GM20431 (cell line): ENCODE data around the gene BIRC5.

ENCODE experiments used
- in situ Hi-C: fragments of 300-500 bp; cut with MseI, MboI; formaldehyde crosslinking; loops from one replicate; pipeline ENCODE4 v1.15.0; 2020; ENCODE audit warnings: low sequenced_read_pairs; ENCODE audit not compliant: unreplicated experiment

The BIRC5 gene

DNA sequence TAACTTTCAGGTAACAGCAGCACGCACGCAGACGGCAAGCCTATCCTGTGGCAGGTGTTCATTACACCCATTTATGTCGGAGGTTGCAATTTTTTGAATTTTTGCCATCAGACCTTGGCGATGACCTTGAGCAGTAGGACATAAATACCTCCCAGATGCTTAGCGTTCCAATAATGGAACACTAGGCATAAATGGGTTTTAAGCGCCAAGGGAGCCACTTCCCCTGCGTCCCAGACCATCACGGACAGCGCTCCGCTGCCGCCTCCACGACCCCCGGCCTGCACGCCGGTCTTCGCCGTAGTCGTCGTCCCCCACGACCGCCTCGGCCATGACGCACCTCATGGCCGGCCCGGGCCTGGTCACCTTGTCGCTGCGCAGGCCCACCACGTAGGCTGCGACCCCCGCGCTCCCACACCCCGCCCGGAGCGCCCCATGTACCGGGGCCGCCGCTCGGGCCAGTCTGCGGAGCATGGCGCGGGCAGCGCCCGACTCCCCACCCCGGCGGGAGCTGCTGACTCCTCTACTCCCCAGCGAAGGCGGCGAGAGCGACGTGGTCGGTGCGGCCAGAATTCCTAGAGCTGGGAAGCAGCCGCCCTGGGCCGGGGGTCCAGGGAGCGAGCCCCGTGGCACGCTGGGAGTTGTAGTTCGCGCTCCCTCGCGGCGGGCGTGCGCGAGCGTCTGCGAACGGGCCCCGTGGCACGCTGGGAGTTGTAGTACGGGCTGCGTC, 40.1 kb downstream of the BIRC5 start:
- in situ Hi-C loops: no loop called here

GRCh38 chr17:78255029-78255656, 41.1 kb downstream of the BIRC5 start:
- in situ Hi-C loops: no loop called here

DNA sequence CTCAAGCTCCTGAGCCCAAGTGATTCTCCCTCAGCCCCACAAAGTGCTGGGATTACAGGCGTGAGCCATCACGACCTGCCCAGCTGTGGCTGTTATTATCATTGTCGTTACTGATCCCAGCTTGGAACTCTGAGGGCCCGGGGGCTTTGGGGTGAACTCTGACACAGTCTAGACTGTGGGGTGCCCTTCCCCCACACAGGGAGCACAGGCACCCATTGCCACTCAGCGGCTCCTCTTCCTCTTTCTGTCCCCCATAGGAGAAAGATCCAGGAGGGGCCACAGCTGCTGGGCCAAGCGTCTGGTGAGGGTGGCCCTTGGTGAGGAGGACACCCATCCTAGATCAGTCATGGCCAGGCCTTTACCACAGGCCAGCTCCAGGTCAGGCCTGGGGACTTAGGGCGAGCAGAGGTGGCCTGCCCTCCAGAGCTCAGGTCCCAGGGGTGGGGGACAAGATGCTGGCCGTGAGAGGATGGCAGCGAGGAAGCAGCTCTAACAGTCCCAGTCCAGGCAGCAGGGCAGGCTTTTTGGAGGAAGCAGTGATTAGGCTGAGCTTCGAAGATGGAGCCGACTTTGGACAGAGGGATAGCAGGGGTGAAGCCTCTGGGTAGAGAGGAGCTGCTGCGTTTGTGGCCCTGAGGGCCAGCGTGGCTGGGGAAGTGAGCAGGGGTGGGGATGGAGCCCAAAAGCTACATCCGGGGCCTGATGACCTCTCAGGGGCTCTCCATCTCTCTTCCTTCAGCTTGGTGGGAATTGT, 42.1 kb downstream of the BIRC5 start:
- in situ Hi-C loops: no loop called here

- in situ Hi-C loops: no loop called here
Observed at GRCh38 chr17:78256707-78257591, 42.9 kb downstream of the BIRC5 start.

- in situ Hi-C loops: no loop called here
Observed at GRCh38 chr17:78257810-78258322, 43.8 kb downstream of the BIRC5 start.

DNA sequence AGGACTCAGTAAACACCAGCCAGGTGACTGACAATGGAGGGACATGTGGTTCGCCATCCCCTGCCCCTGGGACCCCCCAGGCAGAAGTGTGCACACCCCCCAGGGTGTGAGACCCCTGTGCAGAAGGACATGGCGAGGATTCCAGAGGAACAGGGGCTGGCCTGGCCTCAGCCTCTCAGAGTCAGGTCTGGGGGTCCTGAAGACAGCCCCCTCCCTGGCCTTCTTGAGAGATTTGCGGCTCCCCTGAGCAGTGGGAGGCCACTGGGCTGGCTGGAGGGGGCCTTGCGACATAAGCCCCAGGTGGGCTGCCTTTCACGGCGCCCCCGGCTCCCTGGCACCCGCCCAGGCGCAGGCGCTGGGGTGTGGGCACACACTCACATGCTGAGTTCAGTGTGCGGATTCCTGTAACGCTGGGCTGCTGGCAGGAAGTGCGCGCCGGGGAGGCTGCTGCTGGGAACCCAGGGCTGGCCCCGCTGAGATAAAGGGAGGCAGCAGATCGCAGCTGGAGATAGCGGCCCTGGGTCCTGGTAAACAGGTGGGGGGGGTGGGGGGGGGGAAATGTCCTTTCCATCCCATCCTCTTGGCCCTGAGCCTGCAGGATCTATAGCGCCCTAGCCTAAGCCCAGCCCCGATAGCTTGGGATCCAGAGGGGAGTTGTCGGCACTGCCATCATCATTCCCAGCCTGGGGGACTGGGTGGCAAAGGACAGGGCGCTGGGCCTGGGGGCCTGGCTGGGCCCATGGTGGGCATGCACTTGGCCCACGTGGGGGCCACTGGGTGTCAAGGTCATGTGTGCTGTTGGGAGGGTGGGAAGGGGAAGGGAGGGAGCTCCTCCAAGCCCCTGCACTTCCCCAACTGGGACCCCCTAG, 44.5 kb downstream of the BIRC5 start:
- in situ Hi-C loops: no loop called here

GRCh38 chr17:78259192-78259554, 45.1 kb downstream of the BIRC5 start:
- in situ Hi-C loops: no loop called here

DNA sequence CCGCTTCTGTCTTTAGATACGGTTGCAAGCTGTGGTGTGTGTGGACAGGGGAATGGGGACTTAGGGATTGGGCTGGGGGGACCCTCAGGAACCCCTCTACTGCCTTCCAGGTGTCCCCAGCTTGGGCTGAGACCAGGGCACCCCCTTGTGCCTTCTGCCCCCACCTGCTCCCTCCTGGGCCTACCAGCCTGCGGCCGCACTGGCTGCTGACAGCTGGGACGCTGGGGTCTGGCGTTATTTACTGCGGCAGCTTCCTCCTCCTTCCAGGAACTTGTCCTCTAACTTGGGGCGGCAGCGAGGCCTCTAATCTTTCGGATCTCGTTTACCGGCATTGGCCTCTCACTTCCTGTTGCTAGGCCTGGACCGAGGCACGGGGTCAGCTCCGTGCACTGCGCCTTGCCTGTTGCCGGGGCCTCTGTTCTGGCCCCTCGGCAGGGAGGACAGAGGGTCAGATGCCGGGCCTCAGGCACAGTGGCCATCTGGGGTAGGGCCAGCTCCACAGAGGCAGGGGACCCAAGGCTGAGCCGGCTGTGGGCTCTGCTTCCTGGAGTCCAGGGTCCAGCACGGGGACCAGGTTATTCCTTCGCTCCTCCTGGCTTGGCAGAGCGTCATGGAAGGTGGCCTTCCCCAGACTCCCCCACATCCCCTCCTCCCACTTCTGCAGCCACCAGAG, 49.1 kb downstream of the BIRC5 start:
- in situ Hi-C loops: no loop called here

GRCh38 chr17:78263736-78264340, 49.8 kb downstream of the BIRC5 start:
- in situ Hi-C loops: no loop called here

DNA sequence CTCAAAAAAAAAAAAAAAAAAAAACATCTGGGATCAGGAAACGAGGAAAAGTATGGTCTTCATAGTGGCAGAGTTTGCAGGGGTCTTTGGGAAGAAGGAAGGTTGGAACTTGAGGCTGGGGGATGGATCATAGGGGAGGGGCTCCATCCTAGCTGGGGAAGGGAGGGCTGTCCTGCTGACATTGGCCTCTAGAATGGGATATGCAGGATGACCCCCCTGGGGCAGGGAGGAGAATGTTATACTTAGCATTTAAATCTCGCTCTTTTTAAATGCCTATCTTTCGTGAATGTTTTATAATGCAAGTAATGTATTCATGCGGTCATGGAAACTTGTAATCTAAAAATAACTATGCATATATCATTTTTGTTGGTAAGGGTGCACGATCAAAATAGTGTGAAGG, 50.5 kb downstream of the BIRC5 start:
- in situ Hi-C loops: no loop called here

- in situ Hi-C loops: no loop called here
Observed at GRCh38 chr17:78265121-78265520, 51.1 kb downstream of the BIRC5 start.

DNA sequence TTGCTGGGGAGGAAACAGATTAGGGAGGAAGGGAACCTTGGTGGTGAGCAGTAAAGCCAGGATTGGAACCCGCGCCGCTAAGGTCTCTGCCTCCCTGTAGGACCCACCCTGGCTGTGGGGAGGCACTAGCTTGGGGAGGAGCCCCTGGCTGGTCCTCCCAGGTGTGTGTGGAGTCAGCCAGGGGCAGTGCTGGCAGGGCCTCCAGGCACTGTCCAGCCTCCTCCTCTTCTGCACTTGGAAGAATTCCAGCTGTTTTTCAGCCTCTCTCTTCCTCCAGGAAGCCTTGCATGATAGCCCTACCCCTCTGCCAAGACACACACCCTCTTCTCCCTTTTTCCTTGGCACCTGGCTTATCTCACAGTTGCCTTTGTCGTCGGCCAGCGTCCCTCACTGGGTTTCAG, 52.2 kb downstream of the BIRC5 start:
- in situ Hi-C loops: no loop called here

- in situ Hi-C loops: no loop called here
Observed at GRCh38 chr17:78266771-78267170, 52.7 kb downstream of the BIRC5 start.

GRCh38 chr17:78267253-78268073, 53.4 kb downstream of the BIRC5 start:
- in situ Hi-C loops: no loop called here

GRCh38 chr17:78268191-78268874, 54.3 kb downstream of the BIRC5 start:
- in situ Hi-C loops: no loop called here

DNA sequence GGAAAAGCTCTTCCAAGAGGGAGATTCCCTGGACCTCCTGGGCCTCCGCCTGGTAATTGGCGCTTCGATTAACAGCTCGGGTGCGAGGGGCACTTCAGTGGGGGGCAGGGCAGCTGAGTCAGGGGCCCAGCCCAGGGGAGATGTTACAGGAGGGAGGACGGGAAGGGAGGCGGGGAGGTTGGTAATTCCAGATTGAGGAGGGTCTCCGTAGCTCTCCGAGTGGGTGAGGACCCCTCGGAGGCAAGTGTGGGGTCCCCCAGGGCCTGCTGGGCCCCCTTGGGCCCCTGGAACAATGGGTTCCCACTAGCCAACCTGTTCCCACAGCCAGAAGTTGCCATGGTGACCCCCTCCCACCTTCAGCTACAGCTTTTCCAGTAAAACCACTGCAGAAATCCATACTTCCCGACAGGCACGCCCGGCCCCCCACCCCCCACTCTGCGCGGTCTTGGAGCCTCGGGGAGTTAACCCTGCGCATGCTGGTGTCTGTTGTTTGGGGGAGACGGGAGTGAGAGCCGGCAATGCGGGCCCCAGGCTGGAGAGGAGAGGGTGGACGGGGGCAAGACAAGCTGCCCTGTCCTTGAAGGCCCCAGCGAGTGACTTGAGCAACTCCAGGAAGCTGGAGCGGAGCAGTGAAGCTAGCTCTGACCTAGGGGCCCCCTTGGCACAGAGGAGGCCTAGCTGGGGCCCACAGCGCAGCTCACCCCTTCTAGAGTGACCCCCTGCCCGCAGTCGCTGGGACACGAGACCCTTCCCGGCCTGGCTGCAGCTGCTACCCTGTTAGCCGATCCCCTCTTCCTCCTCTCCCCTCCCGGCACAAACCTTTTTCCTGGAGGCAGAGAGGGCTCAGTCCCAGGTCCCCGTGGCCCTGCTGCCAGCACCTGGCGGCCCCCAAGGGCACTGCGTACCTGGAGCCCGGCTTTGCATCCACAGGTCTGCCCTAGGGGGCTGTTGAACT, 55.2 kb downstream of the BIRC5 start:
- in situ Hi-C loops: no loop called here
